ENCODE data around the gene AP1M1.

DNA sequence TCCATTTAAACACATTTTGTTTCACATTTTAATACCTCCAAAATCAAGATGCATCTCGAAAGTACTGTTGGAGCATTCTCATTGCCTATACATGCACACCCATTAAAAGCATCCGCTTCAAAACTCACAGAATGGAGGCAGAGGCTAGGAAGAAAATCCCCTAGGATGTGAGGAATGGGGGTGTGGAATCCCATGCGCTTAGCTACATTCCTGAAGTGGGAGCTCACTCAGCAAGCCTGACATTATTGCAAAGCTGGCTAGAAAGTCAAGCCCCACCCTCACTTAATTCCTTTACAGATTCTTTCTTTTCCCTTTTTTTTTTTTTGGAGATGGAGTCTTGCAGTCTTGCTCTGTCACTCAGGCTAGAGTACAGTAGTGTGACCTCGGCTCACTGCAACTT lies 17.1 kb upstream of the AP1M1 start:
- TF ChIP-seq GATA3 (IDR thresholded peaks at IDR 0.05; ENCODE audit: low read depth, low read length) (no peak), GATA2 (IDR thresholded peaks at IDR 0.05; ENCODE audit: low read depth, low read length) (no peak)
